PC-9 (cell line): ENCODE measurements around the gene MYLK. TPM values are rescaled to one million over a fixed set of nuclear protein-coding genes. Genes with fewer than 3 reads are reported as not detected.
A peak's percentile ranks its signal among the peaks of the same experiment; 100 is the strongest.

Experiments used
- BruUV-seq: library from RNA; stranded (reverse); fragments of 400-500 nt; replicated peaks from 2 replicates; lab custom pipeline; 2021; lab: Mats Ljungman, UMichigan
- CTCF ChIA-PET: fragments of 300-600 bp; sonication (Branson Sonifier 250); formaldehyde crosslinking; loops from one replicate; lab custom pipeline; 2022; ENCODE audit warnings: antibody characterized with exemption; lab: Charles Lee
- POLR2A ChIA-PET: fragments of 300-600 bp; sonication (Branson Sonifier 250); formaldehyde crosslinking; loops from one replicate; lab custom pipeline; 2022; ENCODE audit warnings: antibody characterized with exemption; ENCODE audit not compliant: unreplicated experiment; lab: Charles Lee
- DNase-seq, 2 experiments: peaks; one replicate each; pipeline versions ENCODE4 v3.0.0 to v3.0.0-alpha.2; 2015 to 2022; ENCODE audit warnings: mixed read lengths in 1 of 2
- H2AFZ ChIP-seq: fragments of 200-600 bp; sonication (generic); 2 replicates; pipeline ENCODE4 v1.8.1; 2017; ENCODE audit warnings: antibody characterized with exemption
- H3F3A ChIP-seq: fragments of 200-600 bp; sonication (generic); 2 replicates; pipeline ENCODE4 v1.8.1; 2017; ENCODE audit warnings: antibody characterized with exemption, mild to moderate bottlenecking, low read depth; ENCODE audit not compliant: insufficient read depth
- H3K27ac ChIP-seq: fragments of 200-600 bp; sonication (generic); 2 replicates; pipeline ENCODE4 v1.6.1; 2016; ENCODE audit warnings: mixed run types
- H3K27me3 ChIP-seq: fragments of 200-600 bp; sonication (generic); 2 replicates; pipeline ENCODE4 v1.6.1; 2016; ENCODE audit warnings: low read depth, mixed run types; ENCODE audit not compliant: insufficient read depth
- H3K36me3 ChIP-seq: fragments of 200-600 bp; sonication (generic); 2 replicates; pipeline ENCODE4 v1.6.1; 2016; ENCODE audit warnings: low read depth, mixed run types
- H3K4me1 ChIP-seq: fragments of 200-600 bp; sonication (generic); replicated peaks from 2 replicates; pipeline ENCODE4 v1.6.1; 2016; ENCODE audit warnings: mixed run types; ENCODE audit not compliant: insufficient read depth
- H3K4me2 ChIP-seq: fragments of 200-600 bp; sonication (generic); 2 replicates; pipeline ENCODE4 v1.6.1; 2017; ENCODE audit warnings: mixed run types
- H3K4me3 ChIP-seq: fragments of 200-600 bp; sonication (generic); 2 replicates; pipeline ENCODE4 v1.6.1; 2016; ENCODE audit warnings: mixed run types
- H3K79me2 ChIP-seq: fragments of 200-600 bp; sonication (generic); 2 replicates; pipeline ENCODE4 v1.6.1; 2017; ENCODE audit warnings: low read depth, mixed run types
- H3K9me2 ChIP-seq: fragments of 200-600 bp; sonication (generic); 2 replicates; pipeline ENCODE4 v1.8.1; 2017; ENCODE audit warnings: mild to moderate bottlenecking; ENCODE audit not compliant: insufficient read depth
- H3K9me3 ChIP-seq: fragments of 200-600 bp; sonication (generic); 2 replicates; pipeline ENCODE4 v1.8.1; 2016; ENCODE audit warnings: low read depth; ENCODE audit not compliant: insufficient read depth
- H4K20me1 ChIP-seq: fragments of 200-600 bp; sonication (generic); 2 replicates; pipeline ENCODE4 v1.8.1; 2017; ENCODE audit not compliant: insufficient read depth
- EZH2 ChIP-seq: fragments of 200-600 bp; sonication (generic); IDR thresholded peaks from 2 replicates; pipeline ENCODE4 v1.8.0; 2017; ENCODE audit warnings: antibody characterized with exemption, low read depth
- intact Hi-C: fragments of 100-400 bp; cut with micrococcal nuclease; formaldehyde crosslinking; loops from one replicate; pipeline ENCODE4 v1.10.0; 2022; ENCODE audit not compliant: unreplicated experiment
- total RNA-seq: library from RNA; stranded (reverse); gene quantifications from 2 replicates; pipeline ENCODE4 v1.2.3, GENCODE V29; 2021
- TF ChIP-seq, protein P1 (sequence below): fragments of 200-600 bp; sonication (generic); conservative IDR thresholded peaks from 2 replicates; pipeline ENCODE4 v1.6.1; 2017; ENCODE audit warnings: mixed run types, antibody characterized with exemption, mild to moderate bottlenecking, moderate library complexity

The MYLK gene
- total RNA-seq, 1 experiment from 2014 or later = 0.72 TPM

DNA sequence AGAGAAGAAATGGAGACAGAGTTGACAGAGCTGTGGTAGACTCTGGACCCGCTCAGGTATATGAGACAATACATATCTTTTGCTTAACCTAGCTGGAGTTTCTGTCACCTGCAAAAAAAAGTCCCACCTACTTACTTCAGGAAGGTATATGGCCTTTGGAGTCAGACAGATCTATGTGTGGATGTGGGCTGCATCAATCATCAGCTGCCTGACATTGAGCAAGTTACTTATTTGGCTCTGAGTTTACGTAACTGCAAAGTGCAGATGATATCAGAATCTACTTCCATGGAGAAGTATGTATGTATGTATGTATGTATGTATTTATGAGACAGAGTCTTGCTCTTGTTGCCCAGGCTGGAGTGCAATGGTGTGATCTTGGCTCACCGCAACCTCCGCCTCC lies 124.3 kb downstream of the MYLK start:
- Histone ChIP-seq H2AFZ (no peak overlapping the region), H3K4me1 (peaks cover 28% of the 10 kb centered on the region), H3K27me3 (no peaks in the 10 kb centered on the region), H3K36me3 (no peaks in the 10 kb centered on the region), H4K20me1 (no peaks in the 10 kb centered on the region), H3K4me2 (no peak overlapping the region), H3K9me2 (no peaks in the 10 kb centered on the region), H3K9me3 (no peaks in the 10 kb centered on the region), H3K4me3 (no peak overlapping the region), H3K79me2 (no peaks in the 10 kb centered on the region), H3F3A (no peaks in the 10 kb centered on the region), H3K27ac (no peak overlapping the region)
- BruUV-seq = no TSS peak
- CTCF ChIA-PET = no interaction called here
- TF ChIP-seq EZH2 = no peak
- TF ChIP-seq, protein P1, sequence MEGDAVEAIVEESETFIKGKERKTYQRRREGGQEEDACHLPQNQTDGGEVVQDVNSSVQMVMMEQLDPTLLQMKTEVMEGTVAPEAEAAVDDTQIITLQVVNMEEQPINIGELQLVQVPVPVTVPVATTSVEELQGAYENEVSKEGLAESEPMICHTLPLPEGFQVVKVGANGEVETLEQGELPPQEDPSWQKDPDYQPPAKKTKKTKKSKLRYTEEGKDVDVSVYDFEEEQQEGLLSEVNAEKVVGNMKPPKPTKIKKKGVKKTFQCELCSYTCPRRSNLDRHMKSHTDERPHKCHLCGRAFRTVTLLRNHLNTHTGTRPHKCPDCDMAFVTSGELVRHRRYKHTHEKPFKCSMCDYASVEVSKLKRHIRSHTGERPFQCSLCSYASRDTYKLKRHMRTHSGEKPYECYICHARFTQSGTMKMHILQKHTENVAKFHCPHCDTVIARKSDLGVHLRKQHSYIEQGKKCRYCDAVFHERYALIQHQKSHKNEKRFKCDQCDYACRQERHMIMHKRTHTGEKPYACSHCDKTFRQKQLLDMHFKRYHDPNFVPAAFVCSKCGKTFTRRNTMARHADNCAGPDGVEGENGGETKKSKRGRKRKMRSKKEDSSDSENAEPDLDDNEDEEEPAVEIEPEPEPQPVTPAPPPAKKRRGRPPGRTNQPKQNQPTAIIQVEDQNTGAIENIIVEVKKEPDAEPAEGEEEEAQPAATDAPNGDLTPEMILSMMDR = no peak
- intact Hi-C loops = no loop called here
- POLR2A ChIA-PET = no interaction called here
- DNase-seq = no peak

DNA sequence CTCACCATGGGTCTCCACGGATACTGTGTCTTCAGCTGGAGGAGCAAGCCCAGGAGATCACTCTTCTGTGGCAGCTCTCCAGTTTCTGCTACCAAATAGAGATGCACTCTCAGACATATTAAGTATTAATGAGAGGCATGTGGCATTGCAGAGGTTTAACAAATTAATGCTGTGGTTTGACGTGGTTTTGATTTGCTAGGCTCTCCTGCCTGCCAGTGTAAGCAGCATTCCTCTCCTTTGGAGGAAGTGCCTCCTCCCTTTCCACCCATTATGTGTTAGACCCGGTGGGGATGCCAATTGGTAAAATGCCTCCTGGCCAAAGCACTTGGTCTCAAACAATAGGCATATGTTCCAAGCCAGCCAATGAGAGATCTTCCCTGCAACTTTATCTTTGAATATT lies 124.8 kb downstream of the MYLK start:
- intact Hi-C loops = no loop called here
- no peak for TF ChIP-seq EZH2
- TF ChIP-seq, protein P1 = no peak
- Histone ChIP-seq H3K4me3 (no peak overlapping the region), H3K4me1 (peaks cover 28% of the 10 kb centered on the region), H3K27ac (no peak overlapping the region), H2AFZ (no peak overlapping the region), H3K4me2 (no peak overlapping the region), H4K20me1 (no peaks in the 10 kb centered on the region), H3K9me3 (no peaks in the 10 kb centered on the region), H3K79me2 (no peaks in the 10 kb centered on the region), H3K27me3 (no peaks in the 10 kb centered on the region), H3K9me2 (no peaks in the 10 kb centered on the region), H3K36me3 (no peaks in the 10 kb centered on the region), H3F3A (no peaks in the 10 kb centered on the region)
- BruUV-seq = no TSS peak
- ChIA-PET POLR2A (no interaction called here), CTCF (interaction anchor here (0.7 kb wide), 1 partner anchor 284 kb away, joined by 8 read pairs; no protein-coding TSS in a partner anchor)
- no peak for DNase-seq

DNA sequence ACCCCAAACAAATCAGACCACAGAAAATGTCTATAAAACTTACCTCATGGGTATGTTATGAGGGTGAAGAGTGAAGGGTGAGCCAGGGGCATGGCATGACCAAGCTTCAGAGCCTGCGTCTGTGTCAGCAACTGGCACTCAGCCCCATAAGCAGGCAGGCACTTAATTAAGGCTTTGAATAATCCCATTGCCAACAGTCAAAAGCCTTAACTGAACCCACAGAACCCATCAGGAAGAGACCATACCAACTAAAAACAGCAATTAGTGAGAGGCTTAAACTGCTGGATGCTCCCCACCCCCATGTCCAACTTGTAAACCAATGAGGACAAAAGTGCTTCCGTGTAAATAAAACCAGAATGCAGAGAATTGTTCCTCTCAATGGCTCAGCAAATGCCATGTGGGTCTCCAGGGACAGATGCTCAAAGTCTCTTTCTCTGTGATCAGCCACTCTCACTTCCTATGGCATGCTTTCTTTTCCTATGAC lies 126.0 kb downstream of the MYLK start:
- Histone ChIP-seq H3K9me3 (no peaks in the 10 kb centered on the region), H2AFZ (no peak overlapping the region), H3K4me3 (no peak overlapping the region), H3K4me1 (peaks cover 28% of the 10 kb centered on the region), H3K4me2 (peak overlapping the region; percentile 41), H3K27ac (no peak overlapping the region), H3F3A (no peaks in the 10 kb centered on the region), H3K36me3 (no peaks in the 10 kb centered on the region), H3K27me3 (no peaks in the 10 kb centered on the region), H3K79me2 (no peaks in the 10 kb centered on the region), H3K9me2 (no peaks in the 10 kb centered on the region), H4K20me1 (no peaks in the 10 kb centered on the region)
- DNase-seq = peak in 1 of 2 experiments; percentile 81
- CTCF ChIA-PET = no interaction called here
- no TSS peak for BruUV-seq
- no peak for TF ChIP-seq EZH2
- TF ChIP-seq, protein P1 = no peak
- POLR2A ChIA-PET = no interaction called here
- intact Hi-C loops = no loop called here
